ENCODE data around the gene PAN3.

The PAN3 gene

DNA sequence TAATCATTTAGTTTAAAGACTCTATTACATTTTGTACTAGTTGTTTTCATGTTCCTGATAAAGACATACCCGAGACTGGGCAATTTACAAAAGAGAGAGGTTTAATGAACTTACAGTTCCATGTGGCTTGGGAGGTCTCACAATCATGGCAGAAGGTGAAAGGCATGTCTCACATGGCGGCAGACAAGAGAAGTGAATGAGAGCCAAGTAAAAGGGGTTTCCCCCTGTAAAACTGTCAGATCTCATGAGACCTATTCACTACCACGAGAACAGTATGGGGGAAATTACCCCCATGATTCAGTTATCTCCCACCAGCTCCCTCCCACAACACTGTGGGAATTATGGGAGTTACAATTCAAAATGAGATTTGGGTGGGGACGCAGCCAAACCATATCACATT is 129.2 kb downstream of the PAN3 start:
- TF ChIP-seq, protein P1, sequence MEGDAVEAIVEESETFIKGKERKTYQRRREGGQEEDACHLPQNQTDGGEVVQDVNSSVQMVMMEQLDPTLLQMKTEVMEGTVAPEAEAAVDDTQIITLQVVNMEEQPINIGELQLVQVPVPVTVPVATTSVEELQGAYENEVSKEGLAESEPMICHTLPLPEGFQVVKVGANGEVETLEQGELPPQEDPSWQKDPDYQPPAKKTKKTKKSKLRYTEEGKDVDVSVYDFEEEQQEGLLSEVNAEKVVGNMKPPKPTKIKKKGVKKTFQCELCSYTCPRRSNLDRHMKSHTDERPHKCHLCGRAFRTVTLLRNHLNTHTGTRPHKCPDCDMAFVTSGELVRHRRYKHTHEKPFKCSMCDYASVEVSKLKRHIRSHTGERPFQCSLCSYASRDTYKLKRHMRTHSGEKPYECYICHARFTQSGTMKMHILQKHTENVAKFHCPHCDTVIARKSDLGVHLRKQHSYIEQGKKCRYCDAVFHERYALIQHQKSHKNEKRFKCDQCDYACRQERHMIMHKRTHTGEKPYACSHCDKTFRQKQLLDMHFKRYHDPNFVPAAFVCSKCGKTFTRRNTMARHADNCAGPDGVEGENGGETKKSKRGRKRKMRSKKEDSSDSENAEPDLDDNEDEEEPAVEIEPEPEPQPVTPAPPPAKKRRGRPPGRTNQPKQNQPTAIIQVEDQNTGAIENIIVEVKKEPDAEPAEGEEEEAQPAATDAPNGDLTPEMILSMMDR (IDR thresholded peaks at IDR 0.05; ENCODE audit: extremely low read depth, missing control alignments), result no peak

DNA sequence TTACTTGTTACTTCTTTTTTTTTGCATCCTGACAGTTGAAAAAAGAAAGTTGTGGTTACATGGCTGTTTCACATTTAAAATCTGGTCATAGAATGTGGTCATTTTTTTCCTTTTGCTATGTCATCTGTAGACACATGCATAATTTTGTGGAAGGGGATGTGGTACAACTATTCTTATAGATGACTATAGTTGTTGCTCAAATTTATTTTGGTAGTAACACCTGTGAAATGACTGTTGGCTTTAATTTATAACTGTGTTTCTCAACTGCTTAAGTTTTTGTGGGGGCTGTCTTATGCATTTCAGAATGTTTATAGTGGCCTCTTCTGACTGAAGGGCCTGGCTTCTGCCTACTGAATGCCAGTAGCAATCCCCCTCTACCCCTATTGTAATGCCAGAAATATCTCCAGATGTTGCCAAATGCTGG is 130.5 kb downstream of the PAN3 start:
- TF ChIP-seq, protein P1 (IDR thresholded peaks at IDR 0.05; ENCODE audit: extremely low read depth, missing control alignments), result no peak
- peak; percentile 72 for DNase-seq (ENCODE audit: low spot score)

More for the DNA sequence above, 129.2 kb downstream of the PAN3 start:
- DNase-seq (ENCODE audit: low spot score), result no peak

DNA sequence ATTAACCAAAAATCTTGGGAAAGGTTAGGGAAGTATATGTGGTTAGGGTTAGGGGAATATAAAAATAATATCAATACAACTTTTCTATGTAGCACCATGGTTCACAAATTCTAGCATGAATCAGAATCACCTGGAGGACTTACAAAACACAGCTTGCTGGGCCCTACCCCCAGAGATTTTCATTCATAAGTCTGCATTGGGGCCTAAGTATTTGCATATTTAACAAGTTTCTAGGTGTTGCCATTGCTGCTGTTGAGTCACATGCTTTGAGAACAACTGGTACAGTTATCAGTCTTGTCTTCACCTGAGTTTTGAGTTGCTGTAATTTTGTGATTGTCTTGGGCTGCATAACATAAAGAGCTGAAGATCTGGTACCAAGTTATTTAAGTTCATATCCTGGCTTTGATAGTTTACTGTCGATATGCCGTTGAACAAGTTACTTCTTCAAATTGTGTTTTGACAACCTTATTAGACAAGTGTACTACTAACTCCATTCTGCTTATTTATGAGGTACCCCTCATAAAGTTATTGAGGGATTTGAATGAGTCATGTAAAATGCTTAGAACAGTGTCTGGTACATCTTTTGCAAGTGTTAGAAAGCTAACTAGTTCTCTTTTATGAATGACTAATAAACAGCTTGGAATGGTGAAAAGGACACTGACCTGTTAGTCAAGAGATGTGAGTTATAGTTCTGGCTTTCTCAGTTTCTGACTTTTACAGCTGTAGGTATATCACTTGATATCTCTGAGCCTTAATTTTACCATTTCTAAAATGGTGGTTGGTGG is 132.9 kb downstream of the PAN3 start:
- TF ChIP-seq, protein P1 (IDR thresholded peaks at IDR 0.05; ENCODE audit: extremely low read depth, missing control alignments), result no peak
- no peak for DNase-seq (ENCODE audit: low spot score)

DNA sequence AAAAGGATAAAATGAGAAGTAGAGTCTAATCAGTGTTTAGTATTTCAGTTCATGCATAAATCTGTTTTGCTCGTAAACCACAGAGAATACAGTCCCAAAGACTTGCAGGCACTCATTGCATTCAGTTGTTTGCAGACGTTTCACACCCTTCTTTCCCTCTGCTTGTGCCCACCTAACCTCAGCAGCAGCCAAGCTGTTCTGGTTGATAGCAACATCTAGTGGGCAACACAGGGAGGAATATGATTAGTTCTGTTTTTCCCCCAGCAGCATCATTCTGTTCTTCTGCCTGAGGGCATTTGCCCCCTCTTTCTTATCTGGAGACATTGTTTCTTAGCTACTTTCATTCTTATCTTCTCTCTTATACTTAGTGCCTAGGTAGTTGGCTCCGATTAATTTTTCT is 135.6 kb downstream of the PAN3 start:
- TF ChIP-seq, protein P1 (IDR thresholded peaks at IDR 0.05; ENCODE audit: extremely low read depth, missing control alignments), result peak; percentile 10
- no peak for DNase-seq (ENCODE audit: low spot score)

DNA sequence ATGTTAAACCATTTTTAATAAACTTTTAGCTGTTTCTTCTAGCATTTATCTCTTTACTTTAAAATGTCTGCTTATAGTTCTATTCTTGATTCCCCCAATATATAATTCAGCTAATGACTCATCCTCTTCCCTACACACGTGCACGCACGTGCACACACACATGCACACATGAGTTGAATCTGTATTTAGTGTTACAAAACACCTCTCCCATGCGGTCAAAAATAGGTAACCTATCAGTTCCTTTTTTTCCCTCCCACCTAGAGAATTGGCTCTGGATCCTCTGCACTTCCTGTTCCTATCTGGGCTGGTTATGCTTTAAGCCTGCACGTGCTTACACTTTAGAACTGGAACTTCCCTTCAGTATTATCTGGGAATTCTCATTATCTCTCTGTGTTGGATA is 144.1 kb downstream of the PAN3 start:
- DNase-seq (ENCODE audit: low spot score), result no peak
- TF ChIP-seq, protein P1 (IDR thresholded peaks at IDR 0.05; ENCODE audit: extremely low read depth, missing control alignments), result no peak

DNA sequence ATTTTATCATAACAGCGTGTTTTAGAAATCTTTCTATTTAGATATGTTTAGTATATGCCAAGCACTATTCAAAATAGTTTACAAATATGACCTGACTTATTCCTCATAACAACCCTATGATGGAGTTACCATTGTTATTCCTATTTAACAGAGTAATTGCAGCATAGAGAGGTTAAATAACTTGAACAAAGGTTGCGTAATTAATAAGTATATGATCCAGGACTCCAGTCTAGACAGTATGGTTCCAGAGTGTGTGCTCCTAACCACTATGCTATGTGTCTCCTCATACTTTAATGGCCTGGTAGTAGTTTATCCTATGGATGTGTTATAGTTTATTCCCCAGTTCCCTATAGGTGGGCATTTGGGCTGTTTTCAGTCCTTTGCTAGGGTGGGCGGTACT is 145.3 kb downstream of the PAN3 start:
- TF ChIP-seq, protein P1 (IDR thresholded peaks at IDR 0.05; ENCODE audit: extremely low read depth, missing control alignments), result no peak
- no peak for DNase-seq (ENCODE audit: low spot score)

DNA sequence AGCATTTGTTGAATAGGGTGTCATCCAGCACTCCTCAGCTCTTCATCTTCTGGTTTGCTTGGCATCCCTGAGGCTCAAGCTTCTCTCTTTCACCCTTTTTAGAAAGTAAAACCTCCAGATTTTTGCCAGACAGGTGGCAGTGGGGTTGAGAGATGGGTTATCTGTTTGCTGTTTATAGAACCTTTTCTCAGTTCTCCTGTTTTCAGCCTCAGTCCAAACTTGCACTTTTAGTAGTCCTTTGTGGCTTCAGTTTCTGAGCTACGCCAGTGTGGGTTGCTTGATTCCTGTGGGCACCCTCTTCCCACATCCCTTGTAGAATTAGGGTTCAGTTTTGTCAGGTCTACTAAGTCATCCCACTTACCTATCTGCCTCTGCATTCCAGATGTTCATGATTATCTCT is 147.9 kb downstream of the PAN3 start:
- TF ChIP-seq, protein P1 (IDR thresholded peaks at IDR 0.05; ENCODE audit: extremely low read depth, missing control alignments), result no peak
- DNase-seq (ENCODE audit: low spot score), result no peak

All from GM20000 (cell line).